Left ventricle myocardium superior (tissue), 1 donor: Measurements from ENCODE around the gene PTPRN2. TPM values are rescaled to one million over a fixed set of nuclear protein-coding genes. Genes with fewer than 3 reads are reported as not detected.
"Not testable (repeated sequence)": the region's sequence is repeated elsewhere in the genome, so short reads cannot be mapped to it uniquely, and the experiment has no call there.

Experiments
- ATAC-seq: fragments of 200-7000 bp; cut with Tn5 transposase; one replicate; pipeline ENCODE4 v1.9.1; 2020; ENCODE audit warnings: mild to moderate bottlenecking, moderate library complexity
- DNase-seq: peaks from one replicate; pipeline ENCODE4 v3.0.0-alpha.2; 2020
- intact Hi-C: fragments of 100-400 bp; cut with micrococcal nuclease; formaldehyde crosslinking; loops from one replicate; pipeline ENCODE4 v1.11.0; 2022
- total RNA-seq: library from RNA; stranded (reverse); fragmentation: NEBNext Ultra II Directional; extraction: Animal tissue kit (Norgen Biotek cat#: 25700); gene quantifications from one replicate; pipeline ENCODE4 v1.2.1, GENCODE V29; 2021
- donor health status: DM: no; HTN: yes; CAD: no; lungs with severe emphysema.

PTPRN2 gene
- total RNA-seq, 1 donor from 2014 or later, result 1.3 TPM

- intact Hi-C loops, result no loop called here
- ATAC-seq (no peak), DNase-seq (no peak)
Observed at GRCh38 chr7:158420591-158421340, 166.9 kb downstream of the PTPRN2 start.

- DNase-seq (no peak), ATAC-seq (no peak)
- intact Hi-C loops, result no loop called here
Observed at GRCh38 chr7:158419238-158419785, 168.3 kb downstream of the PTPRN2 start.

- ATAC-seq, DNase-seq, intact Hi-C loops: not testable (repeated sequence)
Observed at GRCh38 chr7:158418395-158418794, 169.2 kb downstream of the PTPRN2 start.

GRCh38 chr7:158416283-158416933 lies 171.2 kb downstream of the PTPRN2 start:
- intact Hi-C loops, result no loop called here
- no peak for ATAC-seq
- DNase-seq, result no peak

- intact Hi-C loops, result no loop called here
- no peak for ATAC-seq
- no peak for DNase-seq
Observed at GRCh38 chr7:158415316-158415715, 172.3 kb downstream of the PTPRN2 start.

GRCh38 chr7:158414486-158414961 lies 173.1 kb downstream of the PTPRN2 start:
- intact Hi-C loops, result no loop called here
- no peak for DNase-seq
- peak; percentile 28 for ATAC-seq

GRCh38 chr7:158414002-158414401 lies 173.6 kb downstream of the PTPRN2 start:
- ATAC-seq, result no peak
- intact Hi-C loops, result no loop called here
- no peak for DNase-seq

- intact Hi-C loops, result no loop called here
Observed at GRCh38 chr7:158411232-158411950, 176.2 kb downstream of the PTPRN2 start.

GRCh38 chr7:158410720-158411119 lies 176.9 kb downstream of the PTPRN2 start:
- no peak for DNase-seq
- intact Hi-C loops, result no loop called here
- ATAC-seq, result no peak

More at GRCh38 chr7:158411232-158411950, 176.2 kb downstream of the PTPRN2 start:
- DNase-seq (no peak), ATAC-seq (no peak)

GRCh38 chr7:158409816-158410330 lies 177.8 kb downstream of the PTPRN2 start:
- intact Hi-C loops, result no loop called here
- DNase-seq (no peak), ATAC-seq (no peak)

- ATAC-seq (no peak), DNase-seq (no peak)
- intact Hi-C loops, result no loop called here
Observed at GRCh38 chr7:158409120-158409519, 178.5 kb downstream of the PTPRN2 start.

GRCh38 chr7:158408318-158408920 lies 179.2 kb downstream of the PTPRN2 start:
- ATAC-seq, result no peak
- no peak for DNase-seq
- intact Hi-C loops, result no loop called here

- intact Hi-C loops, result no loop called here
Observed at GRCh38 chr7:158407581-158408317, 179.9 kb downstream of the PTPRN2 start.

GRCh38 chr7:158406801-158407200 lies 180.8 kb downstream of the PTPRN2 start:
- peak; percentile 51 for DNase-seq
- intact Hi-C loops, result no loop called here
- ATAC-seq, result peak; percentile 70

More at GRCh38 chr7:158407581-158408317, 179.9 kb downstream of the PTPRN2 start:
- DNase-seq (no peak), ATAC-seq (peak; percentile 45)

- intact Hi-C loops, result no loop called here
- no peak for DNase-seq
- ATAC-seq, result no peak
Observed at GRCh38 chr7:158406364-158406763, 181.3 kb downstream of the PTPRN2 start.

- ATAC-seq, DNase-seq, intact Hi-C loops: not testable (repeated sequence)
Observed at GRCh38 chr7:158405771-158406170, 181.9 kb downstream of the PTPRN2 start.

GRCh38 chr7:158405324-158405723 lies 182.3 kb downstream of the PTPRN2 start:
- DNase-seq, result no peak
- intact Hi-C loops, result no loop called here
- no peak for ATAC-seq

- DNase-seq, result no peak
- no peak for ATAC-seq
- intact Hi-C loops, result no loop called here
Observed at GRCh38 chr7:158404031-158404761, 183.4 kb downstream of the PTPRN2 start.
